Upper lobe of right lung (tissue), 1 donor: ENCODE results near the gene FYCO1. TPM values are rescaled to one million over a fixed set of nuclear protein-coding genes. Genes with fewer than 3 reads are reported as not detected.
A peak's percentile ranks its signal among the peaks of the same experiment; 100 is the strongest.

Experiments used
- ATAC-seq: fragments of 200-7000 bp; cut with Tn5 transposase; one replicate; pipeline ENCODE4 v1.9.1; 2020; ENCODE audit warnings: mild to moderate bottlenecking, moderate library complexity
- DNase-seq: peaks from one replicate; pipeline ENCODE4 v3.0.0-alpha.2; 2020
- H3K27ac ChIP-seq: fragments of 200-600 bp; one replicate; pipeline ENCODE4 v1.8.0; 2022
- H3K27me3 ChIP-seq: fragments of 200-600 bp; one replicate; pipeline ENCODE4 v1.8.0; 2022; ENCODE audit warnings: mild to moderate bottlenecking
- H3K36me3 ChIP-seq: fragments of 200-600 bp; one replicate; pipeline ENCODE4 v1.8.0; 2022
- H3K4me1 ChIP-seq: fragments of 200-600 bp; one replicate; pipeline ENCODE4 v1.8.0; 2022
- H3K4me3 ChIP-seq: fragments of 200-600 bp; one replicate; pipeline ENCODE4 v1.8.0; 2022; ENCODE audit warnings: mild to moderate bottlenecking
- H3K9me3 ChIP-seq: fragments of 200-600 bp; one replicate; pipeline ENCODE4 v1.8.0; 2022
- intact Hi-C: fragments of 100-400 bp; cut with DNase I; formaldehyde crosslinking; loops from one replicate; pipeline ENCODE4 v1.11.0; 2022
- total RNA-seq: library from RNA; stranded (reverse); fragmentation: NEBNext Ultra II Directional; extraction: Animal tissue kit (Norgen Biotek cat#: 25700); gene quantifications from one replicate; pipeline ENCODE4 v1.2.1, GENCODE V29; 2021
- TF ChIP-seq, protein P1 (sequence below): fragments of 200-600 bp; IDR thresholded peaks from one replicate; pipeline ENCODE4 v1.8.0; 2022; ENCODE audit warnings: antibody characterized with exemption
- donor health status: DM: no; HTN: yes; CAD: no; lungs with severe emphysema.

Gene FYCO1
- total RNA-seq, 1 donor from 2014 or later = 47.3 TPM

DNA sequence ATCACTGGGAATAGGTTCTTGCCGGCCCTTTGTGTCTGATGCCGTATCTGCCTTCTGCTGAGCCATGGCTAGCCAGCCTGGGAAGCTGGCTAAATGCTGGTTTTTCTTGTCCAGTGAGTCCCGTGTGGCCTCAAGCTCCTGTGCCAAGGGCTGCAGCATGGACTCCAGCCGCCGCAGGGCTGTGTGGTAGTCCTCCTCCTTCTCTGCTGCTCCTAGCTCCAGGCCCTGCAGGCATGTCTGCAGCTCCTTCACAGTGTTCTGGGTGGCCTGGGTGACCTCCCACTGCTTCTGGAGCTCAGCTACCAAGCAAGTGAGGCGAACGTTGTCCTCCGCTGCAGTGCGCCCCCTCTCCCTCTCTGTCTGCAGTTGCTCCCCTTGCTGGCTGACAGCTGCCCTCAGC lies 27.5 kb downstream of the FYCO1 start:
- H3K36me3 ChIP-seq = peaks cover 87% of the 10 kb centered on the region
- intact Hi-C loops = no loop called here
- TF ChIP-seq, protein P1, sequence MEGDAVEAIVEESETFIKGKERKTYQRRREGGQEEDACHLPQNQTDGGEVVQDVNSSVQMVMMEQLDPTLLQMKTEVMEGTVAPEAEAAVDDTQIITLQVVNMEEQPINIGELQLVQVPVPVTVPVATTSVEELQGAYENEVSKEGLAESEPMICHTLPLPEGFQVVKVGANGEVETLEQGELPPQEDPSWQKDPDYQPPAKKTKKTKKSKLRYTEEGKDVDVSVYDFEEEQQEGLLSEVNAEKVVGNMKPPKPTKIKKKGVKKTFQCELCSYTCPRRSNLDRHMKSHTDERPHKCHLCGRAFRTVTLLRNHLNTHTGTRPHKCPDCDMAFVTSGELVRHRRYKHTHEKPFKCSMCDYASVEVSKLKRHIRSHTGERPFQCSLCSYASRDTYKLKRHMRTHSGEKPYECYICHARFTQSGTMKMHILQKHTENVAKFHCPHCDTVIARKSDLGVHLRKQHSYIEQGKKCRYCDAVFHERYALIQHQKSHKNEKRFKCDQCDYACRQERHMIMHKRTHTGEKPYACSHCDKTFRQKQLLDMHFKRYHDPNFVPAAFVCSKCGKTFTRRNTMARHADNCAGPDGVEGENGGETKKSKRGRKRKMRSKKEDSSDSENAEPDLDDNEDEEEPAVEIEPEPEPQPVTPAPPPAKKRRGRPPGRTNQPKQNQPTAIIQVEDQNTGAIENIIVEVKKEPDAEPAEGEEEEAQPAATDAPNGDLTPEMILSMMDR = no peak
- DNase-seq (no peak), ATAC-seq (no peak)
- H3K4me1 ChIP-seq = peaks cover 25% of the 10 kb centered on the region
- no peaks in the 10 kb centered on the region for H3K27me3 ChIP-seq
- no peak overlapping the region for H3K4me3 ChIP-seq
- H3K27ac ChIP-seq = no peak overlapping the region
- no peaks in the 10 kb centered on the region for H3K9me3 ChIP-seq

DNA sequence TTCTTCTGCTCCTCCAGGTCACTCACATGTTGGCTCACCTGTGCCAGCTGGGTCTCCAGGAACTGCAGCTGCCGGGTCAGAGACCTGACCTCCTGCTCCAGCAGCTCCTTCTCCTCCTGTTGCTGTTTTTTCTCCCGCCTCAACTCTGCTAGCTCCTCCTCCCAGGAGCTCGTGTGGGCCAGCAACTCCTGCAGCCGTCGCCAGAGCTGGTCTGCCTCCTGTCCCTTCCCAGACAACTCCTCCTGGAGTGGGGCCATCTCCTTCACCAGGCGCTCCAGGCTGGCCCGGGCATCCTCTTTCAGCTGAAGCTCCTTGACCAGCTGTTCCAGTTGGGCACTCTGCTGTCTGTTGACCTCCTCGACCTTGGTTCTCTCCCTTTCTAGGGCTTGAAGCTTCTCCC lies 27.9 kb downstream of the FYCO1 start:
- ATAC-seq (no peak), DNase-seq (no peak)
- H3K36me3 ChIP-seq = peaks cover 91% of the 10 kb centered on the region

DNA sequence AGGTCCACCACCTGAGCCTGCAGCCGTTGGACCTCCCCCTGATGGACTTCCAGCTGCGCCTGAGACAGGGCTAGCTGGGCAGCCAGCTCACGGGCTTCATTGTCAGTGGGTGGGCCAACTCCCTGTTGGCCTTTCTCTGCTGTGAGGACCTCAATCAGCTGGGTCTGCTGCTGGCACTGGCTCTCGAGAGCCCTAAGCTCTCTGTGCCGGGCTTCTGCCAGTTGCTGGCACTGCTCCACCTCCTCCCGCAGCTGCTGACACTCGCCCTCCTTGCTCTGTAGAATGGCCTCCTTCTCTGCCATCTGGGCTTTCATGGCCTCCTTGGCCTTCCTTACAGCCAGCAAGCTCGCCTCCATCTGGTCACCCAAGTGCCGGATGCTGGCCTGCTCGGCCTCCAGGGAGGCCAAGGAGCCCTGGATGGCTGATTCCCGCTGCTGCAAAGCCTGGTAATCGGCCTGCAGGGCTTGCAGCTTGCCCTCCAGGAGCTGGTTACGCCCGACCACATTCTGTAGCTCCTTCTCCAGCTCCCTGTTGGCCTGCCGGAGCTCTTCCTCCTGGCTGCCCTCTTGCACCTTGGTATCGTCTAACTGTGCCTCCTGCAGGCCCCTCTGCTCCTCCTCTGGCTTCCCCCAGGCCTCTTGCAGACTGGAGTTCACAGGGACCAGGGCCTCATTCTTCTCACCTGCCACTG lies 28.5 kb downstream of the FYCO1 start:
- Histone ChIP-seq H3K4me3 (no peak overlapping the region), H3K27ac (no peak overlapping the region), H3K27me3 (no peaks in the 10 kb centered on the region), H3K4me1 (peaks cover 21% of the 10 kb centered on the region), H3K36me3 (peaks cover 92% of the 10 kb centered on the region), H3K9me3 (no peaks in the 10 kb centered on the region)
- intact Hi-C loops = no loop called here
- ATAC-seq = no peak
- DNase-seq = no peak
- TF ChIP-seq, protein P1 = no peak

More for the DNA sequence above, 27.9 kb downstream of the FYCO1 start:
- TF ChIP-seq, protein P1 = no peak
- Histone ChIP-seq H3K9me3 (no peaks in the 10 kb centered on the region), H3K4me3 (no peak overlapping the region), H3K27ac (no peak overlapping the region), H3K27me3 (no peaks in the 10 kb centered on the region), H3K4me1 (peaks cover 25% of the 10 kb centered on the region)
- intact Hi-C loops = no loop called here

DNA sequence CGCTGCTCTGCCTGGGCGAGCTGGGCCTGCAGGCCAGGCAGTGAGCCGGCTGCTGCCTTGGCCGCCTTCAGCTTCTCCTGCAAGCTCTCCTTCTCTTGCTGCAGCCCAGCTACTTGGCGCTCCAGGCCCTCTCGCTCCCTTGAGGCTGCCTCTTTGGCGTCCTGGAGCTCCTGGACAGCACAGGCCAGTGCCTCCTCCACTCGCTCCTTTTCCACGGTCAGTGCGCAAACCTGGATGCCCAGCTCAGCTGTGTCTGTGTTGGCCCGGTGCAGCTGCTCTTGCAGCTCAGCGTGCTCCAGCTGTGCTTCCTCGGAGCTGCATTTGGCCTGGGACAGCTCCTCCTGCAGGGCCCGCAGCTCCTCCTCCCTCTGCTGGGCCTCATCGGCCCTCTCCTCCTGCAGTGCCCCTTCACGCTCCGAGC lies 29.2 kb downstream of the FYCO1 start:
- Histone ChIP-seq H3K4me1 (peaks cover 16% of the 10 kb centered on the region), H3K9me3 (no peaks in the 10 kb centered on the region), H3K27me3 (no peaks in the 10 kb centered on the region), H3K27ac (peak overlapping the region; percentile 27), H3K4me3 (no peak overlapping the region), H3K36me3 (peaks cover 92% of the 10 kb centered on the region)
- ATAC-seq (no peak), DNase-seq (no peak)
- intact Hi-C loops = no loop called here
- TF ChIP-seq, protein P1 = no peak

DNA sequence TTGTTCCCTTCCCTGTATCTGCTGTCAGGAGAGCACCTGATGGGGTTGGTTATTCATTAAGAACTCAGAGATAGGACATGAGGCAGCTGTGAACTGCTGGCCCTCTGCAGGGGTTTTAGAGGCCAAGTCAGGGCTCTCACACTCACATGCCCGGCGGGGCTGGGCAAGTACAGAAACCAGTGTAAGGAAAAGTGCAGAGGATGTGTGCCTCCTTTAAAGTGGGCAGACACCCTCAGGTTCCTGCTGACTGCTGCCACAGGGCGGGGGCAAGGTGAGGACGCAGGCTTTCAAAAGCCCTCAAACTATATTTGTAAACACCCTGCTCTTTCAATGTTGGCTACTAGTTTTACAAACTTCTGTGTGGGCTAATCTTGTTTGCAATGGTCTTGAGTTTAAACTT lies 30.0 kb downstream of the FYCO1 start:
- no peak for ATAC-seq
- H3K36me3 ChIP-seq = peaks cover 96% of the 10 kb centered on the region
- intact Hi-C loops = no loop called here

More for the DNA sequence above, 30.0 kb downstream of the FYCO1 start:
- Histone ChIP-seq H3K4me1 (peaks cover 16% of the 10 kb centered on the region), H3K27me3 (no peaks in the 10 kb centered on the region), H3K4me3 (no peak overlapping the region), H3K9me3 (no peaks in the 10 kb centered on the region), H3K27ac (peak overlapping the region; percentile 27)
- DNase-seq = no peak
- TF ChIP-seq, protein P1 = no peak
